Type B pancreatic cell (in vitro differentiated cells): ENCODE results near the gene SPATA21. TPM values are rescaled to one million over a fixed set of nuclear protein-coding genes. Genes with fewer than 3 reads are reported as not detected.
A peak's percentile ranks its signal among the peaks of the same experiment; 100 is the strongest.
"Not testable (repeated sequence)": the region's sequence is repeated elsewhere in the genome, so short reads cannot be mapped to it uniquely, and the experiment has no call there.

Source experiments
- DNase-seq: peaks from one replicate; pipeline ENCODE4 v3.0.0; 2021; ENCODE audit warnings: mixed read lengths; ENCODE audit not compliant: unreplicated experiment; ENCODE audit errors: extremely low spot score
- H3K27ac Mint-ChIP-seq: 2 replicates; pipeline ENCODE4 v1.8.0; 2021; ENCODE audit warnings: mild to moderate bottlenecking, mixed read lengths
- H3K27me3 Mint-ChIP-seq: 2 replicates; pipeline ENCODE4 v1.8.0; 2021; ENCODE audit warnings: mixed read lengths
- H3K36me3 Mint-ChIP-seq: 2 replicates; pipeline ENCODE4 v1.8.0; 2021; ENCODE audit warnings: mixed read lengths
- H3K4me1 Mint-ChIP-seq: one replicate; pipeline ENCODE4 v1.8.0; 2021; ENCODE audit warnings: mixed read lengths; ENCODE audit not compliant: unreplicated experiment
- H3K4me3 Mint-ChIP-seq: 2 replicates; pipeline ENCODE4 v1.8.0; 2021; ENCODE audit warnings: mild to moderate bottlenecking, mixed read lengths
- H3K9me3 Mint-ChIP-seq: 2 replicates; pipeline ENCODE4 v1.8.0; 2021; ENCODE audit warnings: mixed read lengths
- CTCF ChIP-seq: fragments of 200-600 bp; sonication (generic); conservative IDR thresholded peaks from 2 replicates; pipeline ENCODE4 v1.5.0; 2021; ENCODE audit warnings: antibody characterized with exemption, mild to moderate bottlenecking
- total RNA-seq: library from RNA; stranded (reverse); gene quantifications from 2 replicates; pipeline ENCODE4 v1.2.1, GENCODE V29; 2021; ENCODE audit warnings: low replicate concordance

SPATA21 gene
- total RNA-seq, 1 donor from 2014 or later = not detected

GRCh38 chr1:16478091-16478490, 40.9 kb upstream of the SPATA21 start:
- Mint-ChIP-seq H3K36me3 (peaks cover 15% of the 10 kb centered on the region), H3K27ac (no peak overlapping the region), H3K9me3 (no peaks in the 10 kb centered on the region), H3K27me3 (no peaks in the 10 kb centered on the region), H3K4me3 (no peak overlapping the region), H3K4me1 (no peaks in the 10 kb centered on the region)
- DNase-seq = no peak
- TF ChIP-seq CTCF = no peak

- H3K9me3 Mint-ChIP-seq, H3K27ac Mint-ChIP-seq, H3K4me1 Mint-ChIP-seq, H3K4me3 Mint-ChIP-seq, H3K27me3 Mint-ChIP-seq, DNase-seq: not testable (repeated sequence)
- peaks cover 21% of the 10 kb centered on the region for H3K36me3 Mint-ChIP-seq
These were observed 38.8 kb upstream of the SPATA21 start for GRCh38 chr1:16475771-16476770.

- not testable (repeated sequence) for H3K27ac Mint-ChIP-seq, H3K4me3 Mint-ChIP-seq, H3K27me3 Mint-ChIP-seq, H3K9me3 Mint-ChIP-seq, H3K4me1 Mint-ChIP-seq, DNase-seq
- TF ChIP-seq CTCF = peak; percentile 45
- H3K36me3 Mint-ChIP-seq = peaks cover 18% of the 10 kb centered on the region
These were observed 37.7 kb upstream of the SPATA21 start for GRCh38 chr1:16474891-16475290.

GRCh38 chr1:16474166-16474800, 37.1 kb upstream of the SPATA21 start:
- no peak for TF ChIP-seq CTCF
- Mint-ChIP-seq H3K4me1 (no peaks in the 10 kb centered on the region), H3K36me3 (peaks cover 18% of the 10 kb centered on the region), H3K9me3 (no peaks in the 10 kb centered on the region), H3K27ac (no peak overlapping the region), H3K4me3 (no peak overlapping the region), H3K27me3 (no peaks in the 10 kb centered on the region)
- DNase-seq = no peak

GRCh38 chr1:16468558-16468957, 31.3 kb upstream of the SPATA21 start:
- Mint-ChIP-seq H3K27ac (no peak overlapping the region), H3K4me3 (no peak overlapping the region), H3K27me3 (no peaks in the 10 kb centered on the region), H3K4me1 (no peaks in the 10 kb centered on the region), H3K9me3 (no peaks in the 10 kb centered on the region), H3K36me3 (peaks cover 28% of the 10 kb centered on the region)
- no peak for TF ChIP-seq CTCF
- no peak for DNase-seq
